Activated T-cell treated with anti-CD3 and anti-CD28 coated beads for 48 hours (primary cell): Measurements from ENCODE around the gene ELL3.

Experiments
- DNase-seq: peaks from one replicate; pipeline ENCODE4 v3.0.0-alpha.2; 2020; ENCODE audit warnings: low read depth

ELL3 gene

GRCh38 chr15:43723151-43723550, 53.6 kb downstream of the ELL3 start:
- no peak for DNase-seq
